B cell (primary cell): Measurements from ENCODE around the gene PSMD9.

Experiments used
- CTCF ChIP-seq: fragments of 200-600 bp; IDR thresholded peaks from one replicate; pipeline ENCODE4 v1.8.0; 2022; ENCODE audit warnings: antibody characterized with exemption, mild to moderate bottlenecking
- EZH2 ChIP-seq: IDR thresholded peaks from 2 replicates; pipeline ENCODE4 v1.6.1; 2012; ENCODE audit warnings: borderline replicate concordance, low read depth, mild to moderate bottlenecking, moderate library complexity, low read length; ENCODE audit not compliant: insufficient read depth, poor library complexity, severe bottlenecking

GRCh38 chr12:121939186-121939585, 50.6 kb downstream of the PSMD9 start:
- TF ChIP-seq CTCF, result no peak
- TF ChIP-seq EZH2, result no peak
